Inferior parietal cortex (tissue), 1 donor: ENCODE measurements around the gene PMPCA.

Source experiments
- DNase-seq: peaks from one replicate; pipeline ENCODE4 v3.0.0-alpha.2; 2016; ENCODE audit errors: extremely low spot score

Gene PMPCA

DNA sequence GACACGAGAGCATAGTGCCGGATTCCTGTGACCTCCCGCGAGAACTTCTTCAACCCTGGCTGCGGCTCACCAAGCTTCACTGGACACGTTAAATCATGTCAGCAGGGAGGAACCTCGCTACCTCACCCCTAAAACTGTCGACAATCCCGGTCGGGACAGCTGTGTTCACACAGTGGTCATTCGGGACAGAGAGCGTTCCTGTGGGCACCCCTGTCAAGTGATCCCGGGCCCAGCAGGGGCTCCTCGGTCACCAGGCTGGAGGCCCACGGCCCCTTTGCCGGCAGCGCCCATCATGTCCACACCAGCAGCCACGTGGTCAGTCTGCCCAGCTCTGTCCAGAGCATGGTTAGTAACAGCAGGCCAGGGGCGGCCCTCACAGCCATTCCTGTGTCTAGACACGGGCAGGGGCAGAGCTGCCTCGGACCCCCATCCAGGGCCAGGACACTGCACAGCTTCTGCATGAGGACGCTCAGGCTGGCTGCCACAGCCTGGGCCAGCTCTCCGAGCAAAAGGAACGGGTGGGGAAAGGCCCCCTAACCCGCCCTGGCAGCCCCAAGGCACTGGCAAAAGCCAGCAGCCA, 25.7 kb downstream of the PMPCA start:
- DNase-seq = no peak

DNA sequence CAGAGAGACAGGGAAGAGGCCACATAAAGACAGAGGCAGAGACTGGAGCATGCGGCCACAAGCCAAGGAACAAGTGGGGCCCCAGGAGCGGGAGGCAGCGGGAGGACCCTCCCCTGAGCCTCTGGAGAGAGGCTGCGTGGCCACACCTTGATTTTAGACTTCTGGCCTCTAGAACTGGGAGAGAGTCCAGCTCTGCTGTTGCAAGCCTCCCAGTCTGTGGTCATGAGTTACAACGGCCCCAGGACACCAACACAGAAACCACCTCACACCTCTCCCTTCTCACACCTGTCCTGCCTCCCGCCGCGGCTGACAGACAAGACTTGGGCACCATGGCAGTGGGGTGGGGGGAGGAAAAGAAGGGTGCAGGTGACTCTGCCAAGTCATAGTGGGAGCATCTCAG, 27.0 kb downstream of the PMPCA start:
- no peak for DNase-seq

- no peak for DNase-seq
Measured at GRCh38 chr9:136437839-136438547, 27.5 kb downstream of the PMPCA start.

DNA sequence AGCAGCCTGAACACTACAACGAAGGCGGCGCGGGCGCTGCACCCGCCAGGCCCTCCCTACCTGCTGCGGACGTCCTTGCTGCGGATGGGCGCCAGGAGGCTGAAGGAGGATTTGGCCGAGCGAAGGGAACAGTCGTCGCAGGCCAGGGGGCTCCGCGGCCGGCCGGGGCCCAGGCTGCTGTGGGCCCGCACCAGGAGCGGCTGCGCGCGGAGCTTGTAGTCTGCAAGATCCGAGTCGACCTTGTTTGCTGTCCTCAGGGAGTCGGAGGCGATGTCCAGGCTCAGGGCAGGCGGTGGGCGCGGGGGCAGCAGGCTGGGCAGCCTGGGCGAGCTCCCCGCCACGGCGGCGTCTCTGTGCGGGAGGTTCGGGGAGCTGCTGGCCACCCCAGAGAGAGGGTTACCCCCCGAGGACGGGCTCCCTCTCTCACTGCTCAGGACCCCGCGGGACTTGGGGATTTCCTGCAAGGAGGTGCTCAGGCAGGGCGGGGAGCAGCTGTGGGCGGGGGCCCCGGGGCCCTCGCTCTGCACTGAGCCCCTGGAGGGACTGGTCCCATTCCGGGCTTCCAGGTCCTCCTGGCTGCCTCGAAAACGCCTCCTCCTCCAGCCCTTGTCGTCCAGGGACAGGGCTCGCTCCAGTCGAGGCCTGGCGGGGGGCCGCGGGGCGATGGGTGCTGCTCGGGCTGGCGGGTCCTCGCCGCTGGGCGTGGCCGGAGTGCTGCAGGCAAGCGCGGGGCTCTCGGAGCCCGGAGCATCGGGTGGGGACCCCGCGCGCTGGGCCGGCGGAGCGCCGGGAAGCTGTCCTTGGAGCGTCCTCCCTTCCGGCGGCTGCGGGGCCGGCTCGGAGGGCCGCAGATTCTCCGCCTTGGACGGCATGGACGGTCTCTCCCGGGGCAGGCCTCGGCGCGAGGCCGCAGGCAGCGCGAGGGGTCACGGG, 28.4 kb downstream of the PMPCA start:
- DNase-seq = no peak

GRCh38 chr9:136439481-136440408, 29.3 kb downstream of the PMPCA start, which contains the start of gene INPP5E:
Gene INPP5E, minus strand, starts transcription at chr9:136439845. Its CDS starts 426 bp downstream, at chr9:136439419.
- peak; percentile 53 for DNase-seq

DNA sequence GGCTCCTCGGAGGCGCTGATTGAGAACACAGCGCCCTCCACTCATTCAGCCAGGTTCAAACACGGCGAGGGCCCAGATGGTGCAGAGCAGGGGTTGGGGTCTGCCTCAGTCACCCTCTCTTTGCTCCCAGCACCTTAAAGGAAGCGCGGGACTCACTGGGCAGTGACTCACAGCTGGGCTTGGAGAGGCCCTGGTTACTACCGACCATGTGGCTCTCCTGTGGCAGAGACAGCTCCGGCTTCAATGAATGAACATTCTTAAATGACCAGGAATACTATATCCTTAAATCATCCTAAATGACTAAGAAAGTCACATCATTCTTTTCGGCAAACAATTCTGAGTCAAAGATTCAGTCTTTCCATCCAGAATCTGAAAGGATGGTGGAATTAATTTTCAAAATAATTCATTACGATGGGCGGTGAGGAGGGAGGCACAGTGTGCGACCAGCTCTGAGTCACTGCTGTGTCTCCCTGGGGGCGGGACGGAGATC, 30.8 kb downstream of the PMPCA start:
- DNase-seq = no peak

DNA sequence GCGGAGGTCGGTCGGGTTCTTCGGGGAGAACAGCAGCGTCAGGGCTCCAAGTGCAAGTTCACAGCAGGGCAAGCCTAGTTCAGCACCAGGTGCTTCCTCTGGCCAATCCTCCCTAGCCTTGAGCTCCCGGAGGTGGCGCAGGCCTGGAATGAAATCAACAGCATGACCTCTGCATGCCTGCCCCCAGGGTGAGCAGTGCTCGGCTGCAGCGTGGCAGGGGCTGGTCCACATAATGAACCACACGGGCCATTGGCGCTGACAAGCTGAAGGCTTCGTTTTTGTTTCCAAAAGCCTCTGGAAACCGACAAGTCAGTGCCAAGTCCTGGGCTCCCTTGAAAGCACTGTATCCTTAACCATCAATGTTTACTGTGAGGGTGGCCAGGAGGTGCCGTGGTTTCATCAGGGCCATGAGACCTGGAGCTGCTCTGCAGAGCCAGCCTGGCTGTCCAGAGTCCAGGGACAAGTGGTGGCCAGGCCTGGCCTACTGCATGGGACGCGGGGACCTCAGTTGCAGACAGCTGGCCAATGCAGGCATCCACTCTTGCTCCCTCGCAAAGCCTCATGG, 31.3 kb downstream of the PMPCA start:
- no peak for DNase-seq

DNA sequence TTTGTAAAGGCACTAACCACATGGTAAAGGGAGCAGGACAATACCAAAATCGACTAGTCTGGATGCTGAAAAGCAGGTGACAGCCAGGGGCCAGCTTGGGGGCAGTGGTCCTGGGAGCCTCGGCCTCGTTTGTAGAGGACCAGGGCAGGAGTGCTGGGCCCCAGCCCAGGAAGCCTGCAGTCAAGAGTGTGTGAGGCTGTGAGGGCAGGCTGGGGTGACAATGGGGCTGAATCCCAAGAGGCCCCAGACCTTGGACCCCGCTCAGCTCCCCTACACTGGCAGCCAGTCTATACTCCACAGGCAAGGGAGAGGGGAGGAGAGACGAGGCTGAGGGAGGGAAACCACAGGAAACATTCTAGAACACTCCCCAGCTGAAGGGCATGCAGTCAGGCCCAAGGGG, 31.8 kb downstream of the PMPCA start:
- DNase-seq = no peak

DNA sequence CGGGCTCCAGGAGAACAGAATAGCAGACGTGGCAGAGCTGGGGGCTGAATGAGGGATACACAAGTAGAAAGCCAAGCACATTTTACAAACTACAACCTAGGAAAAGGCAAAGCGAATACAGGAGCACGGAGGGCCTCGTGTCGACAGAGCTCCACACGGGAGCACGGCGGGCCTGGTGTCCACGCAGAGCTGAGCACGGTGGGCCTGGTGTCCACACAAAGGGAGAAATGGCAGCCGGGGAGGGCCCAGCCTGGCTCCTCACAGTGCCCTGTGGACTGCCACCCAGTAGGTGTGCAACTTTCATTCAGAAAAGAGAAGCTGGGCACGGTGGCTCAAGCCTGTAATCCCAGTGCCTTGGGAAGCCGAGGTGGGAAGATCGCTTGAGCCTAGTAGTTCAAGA, 32.6 kb downstream of the PMPCA start:
- DNase-seq = no peak

GRCh38 chr9:136443687-136444086, 33.2 kb downstream of the PMPCA start:
- DNase-seq = no peak

GRCh38 chr9:136444102-136444501, 33.6 kb downstream of the PMPCA start:
- no peak for DNase-seq

DNA sequence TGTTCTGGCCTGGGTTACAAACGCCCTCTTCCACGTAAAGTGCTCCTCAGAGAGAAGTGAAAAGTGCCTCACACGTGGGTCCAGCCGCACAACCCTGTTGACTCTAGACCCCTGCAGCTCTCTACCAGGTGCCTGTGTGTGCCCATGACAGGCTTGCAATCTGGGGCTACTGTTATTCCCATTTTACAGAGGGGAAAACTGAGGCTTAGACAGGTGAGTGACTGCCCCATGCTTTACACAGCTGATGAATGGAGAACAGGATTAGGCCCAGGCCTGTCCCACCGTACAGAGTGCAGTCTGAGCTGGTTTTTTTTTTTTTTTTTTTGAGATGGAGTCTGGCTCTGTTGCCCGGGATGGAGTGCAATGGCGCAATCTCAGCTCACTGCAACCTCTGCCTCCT, 35.3 kb downstream of the PMPCA start:
- no peak for DNase-seq

DNA sequence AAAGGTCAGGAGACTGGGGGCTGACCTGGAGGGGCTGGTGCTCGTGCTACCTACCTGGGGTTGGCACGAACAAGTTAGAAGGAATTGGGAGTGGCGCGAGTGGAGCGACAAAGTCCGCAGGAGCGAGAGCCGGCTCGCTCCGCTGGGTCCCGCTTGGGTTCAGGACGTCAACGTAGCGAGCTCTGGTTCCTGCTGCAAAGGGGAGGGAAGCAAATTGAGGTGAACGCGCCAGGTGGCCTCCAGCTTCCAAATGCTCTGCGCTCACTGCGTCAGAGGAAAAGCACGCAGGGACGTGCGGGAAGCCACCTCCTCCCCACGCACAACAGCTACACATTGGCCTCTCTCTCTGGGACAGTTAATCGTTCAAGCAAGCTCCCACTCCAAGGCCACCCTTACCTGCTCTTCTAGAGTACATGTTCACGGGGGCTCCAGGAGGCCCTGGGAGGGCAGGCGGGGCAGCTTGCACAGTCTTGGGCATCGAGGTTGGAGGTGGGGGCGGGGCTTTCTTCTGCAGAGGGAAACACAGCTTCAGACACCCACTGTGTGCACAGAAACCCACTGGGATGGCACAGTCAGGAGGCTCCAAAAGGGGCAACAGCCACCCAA, 36.8 kb downstream of the PMPCA start:
- no peak for DNase-seq

DNA sequence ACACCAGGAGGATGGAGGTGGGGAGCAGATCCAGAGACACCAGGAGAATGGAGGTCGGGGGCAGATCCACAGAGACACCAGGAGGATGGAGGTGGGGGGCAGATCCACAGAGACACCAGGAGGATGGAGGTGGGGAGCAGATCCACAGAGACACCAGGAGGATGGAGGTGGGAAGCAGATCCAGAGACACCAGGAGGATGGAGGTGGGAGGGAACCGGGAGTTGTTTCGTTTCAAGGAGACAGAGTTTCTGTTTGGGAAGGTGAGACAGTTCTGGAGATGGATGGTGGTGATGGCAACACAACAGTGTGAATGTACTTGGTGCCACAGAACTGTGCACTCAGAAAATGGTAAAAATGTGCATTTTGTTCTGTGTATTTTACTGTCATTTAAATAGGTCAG, 38.2 kb downstream of the PMPCA start:
- peak; percentile 4 for DNase-seq

GRCh38 chr9:136451221-136451877, 40.9 kb downstream of the PMPCA start:
- no peak for DNase-seq

GRCh38 chr9:136453326-136453725, 42.9 kb downstream of the PMPCA start:
- no peak for DNase-seq

GRCh38 chr9:136454026-136454796, 43.8 kb downstream of the PMPCA start:
- no peak for DNase-seq

DNA sequence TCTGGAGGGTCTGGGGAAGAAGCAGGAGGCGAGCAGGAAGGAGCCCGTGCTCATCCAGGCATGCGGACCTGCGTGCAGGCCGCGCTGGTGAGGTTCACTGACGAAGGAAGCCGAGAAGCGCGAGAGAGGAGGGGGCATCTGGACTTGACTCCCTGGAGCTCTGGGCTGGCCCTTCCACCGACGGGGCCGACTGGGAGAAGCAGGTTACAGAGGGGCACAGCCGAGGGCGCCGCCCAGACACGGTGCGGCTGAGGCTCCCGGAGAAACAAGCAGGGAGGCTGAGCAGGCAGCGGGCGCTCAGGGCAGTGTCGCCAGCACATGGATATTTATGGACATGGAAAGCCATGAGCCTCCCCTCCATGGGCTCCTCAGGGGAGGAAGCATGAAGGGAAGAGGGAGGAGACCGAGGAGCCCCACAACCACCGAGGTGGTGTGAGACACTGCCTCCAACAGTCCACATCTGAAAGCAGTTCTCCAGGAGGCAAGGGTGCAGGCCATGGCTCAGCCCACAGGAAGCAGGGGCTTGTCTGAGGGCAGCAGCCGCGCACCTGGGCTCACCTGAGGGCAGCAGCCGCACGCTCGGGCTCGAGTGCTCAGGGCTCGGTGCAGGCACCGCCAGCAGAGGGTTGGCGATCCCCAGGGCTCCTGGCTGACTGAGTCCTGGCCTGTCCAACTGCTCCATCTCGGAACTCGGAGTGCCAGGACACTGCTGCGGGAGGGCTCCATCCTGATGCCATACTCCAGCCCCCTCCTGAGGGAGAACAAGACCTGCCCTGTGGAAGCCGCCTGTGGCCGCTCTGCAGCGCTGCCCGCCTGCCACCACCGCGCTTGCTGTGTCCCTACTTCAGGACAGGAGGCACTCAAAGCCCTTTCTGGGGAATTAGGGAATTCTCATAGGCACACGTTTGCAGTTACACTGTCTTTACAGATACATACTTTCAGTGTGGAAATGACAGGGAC, 44.9 kb downstream of the PMPCA start:
- DNase-seq = no peak
